GM18861 (cell line): ENCODE measurements around the gene PXK.
"Not testable (repeated sequence)": the region's sequence is repeated elsewhere in the genome, so short reads cannot be mapped to it uniquely, and the experiment has no call there.

ENCODE experiments used
- ATAC-seq: cut with Tn5 transposase; IDR thresholded peaks from one replicate; pipeline ENCODE4 v1.9.1; 2021; ENCODE audit not compliant: unreplicated experiment

The PXK gene

DNA sequence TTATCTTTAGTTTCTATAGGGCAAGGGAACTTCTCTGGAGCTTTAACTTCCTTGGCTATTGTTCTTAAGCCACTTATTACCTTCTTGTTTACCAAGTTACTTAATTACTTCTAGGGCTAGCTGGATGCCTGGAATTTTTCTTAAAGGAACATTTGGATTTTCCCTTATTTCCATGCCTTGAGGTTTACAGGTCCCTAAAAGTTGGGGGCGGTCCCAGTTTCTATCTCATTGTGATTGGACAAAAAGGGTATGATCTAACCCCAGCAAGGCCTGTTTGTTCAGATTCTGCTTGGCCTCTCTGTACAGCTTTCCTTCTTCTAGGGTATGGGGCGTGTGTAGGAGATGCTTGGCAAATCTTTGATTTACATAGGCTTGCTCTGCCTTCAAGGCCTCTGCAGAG is 83.5 kb downstream of the PXK start:
- no peak for ATAC-seq

DNA sequence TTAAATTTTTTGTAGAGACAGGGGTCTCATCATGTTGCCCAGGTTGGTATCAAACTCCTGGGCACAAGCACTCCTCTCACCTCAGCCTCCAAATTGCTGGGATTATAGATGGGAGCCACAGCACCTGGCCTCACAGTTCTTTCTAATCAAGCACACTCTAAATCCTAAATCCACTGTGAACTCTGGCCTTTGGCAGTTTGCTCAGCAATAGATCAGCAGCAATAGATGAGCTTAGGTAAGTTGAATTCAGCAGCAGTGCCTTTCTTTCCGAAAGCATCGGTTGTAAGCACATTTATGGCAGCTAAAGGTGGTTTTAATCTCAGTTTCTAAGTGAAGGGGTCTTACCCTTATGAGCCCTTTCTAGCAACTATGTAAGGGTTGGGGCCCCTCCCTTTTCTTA is 84.4 kb downstream of the PXK start:
- no peak for ATAC-seq

DNA sequence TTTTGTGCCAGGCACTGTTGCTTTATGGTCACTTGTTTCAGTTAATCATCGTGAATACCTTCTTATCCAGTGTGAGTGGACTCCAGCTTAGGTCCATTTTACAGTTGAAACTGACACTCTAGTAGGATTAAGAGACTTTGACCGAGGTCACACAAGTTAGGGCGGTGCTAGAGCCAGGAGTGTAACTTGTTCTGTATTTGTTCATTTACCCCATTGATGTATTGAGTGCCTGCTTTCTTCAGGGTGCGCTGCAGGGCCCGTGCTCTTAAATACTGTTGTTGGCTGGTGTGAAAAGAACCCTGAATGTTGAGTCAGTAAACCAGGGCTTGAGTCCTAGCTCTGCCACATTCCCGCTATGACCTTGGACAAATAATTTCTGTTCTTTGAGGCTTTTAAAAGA is 85.5 kb downstream of the PXK start:
- no peak for ATAC-seq

DNA sequence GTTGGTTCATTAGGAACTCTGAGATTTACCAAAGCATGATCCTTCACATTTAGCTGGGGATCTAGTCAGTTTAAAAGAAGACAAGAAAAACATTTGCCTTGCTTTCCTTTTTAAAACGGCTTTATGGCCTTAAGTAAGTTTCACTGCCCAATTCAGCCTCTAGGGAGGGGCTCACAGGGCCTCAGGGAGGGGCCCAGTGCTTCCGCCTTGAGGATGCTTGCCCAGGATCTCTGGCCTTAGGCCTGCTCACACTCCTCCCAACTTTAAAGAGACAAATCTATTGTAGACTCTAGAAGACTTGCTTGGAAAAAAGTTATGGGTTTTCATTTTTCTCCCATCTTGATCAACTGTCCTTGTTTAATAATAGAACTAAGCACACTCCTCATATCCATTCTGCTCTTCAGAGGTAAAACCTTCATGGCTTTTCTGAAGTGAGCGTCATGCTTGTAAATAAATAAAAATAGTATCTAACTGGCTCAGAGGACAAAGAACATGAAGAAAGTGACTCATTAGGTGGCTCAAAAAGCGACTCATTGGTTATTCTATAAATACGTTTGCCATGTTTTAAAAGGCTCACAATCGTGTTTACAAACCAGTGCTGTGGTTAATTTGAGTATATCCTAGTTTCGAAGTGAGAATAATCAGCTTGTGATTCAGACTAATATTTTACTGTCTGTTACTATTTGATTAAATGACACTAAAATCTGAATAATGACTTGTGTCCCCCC is 87.3 kb downstream of the PXK start:
- peak; percentile 71 for ATAC-seq

DNA sequence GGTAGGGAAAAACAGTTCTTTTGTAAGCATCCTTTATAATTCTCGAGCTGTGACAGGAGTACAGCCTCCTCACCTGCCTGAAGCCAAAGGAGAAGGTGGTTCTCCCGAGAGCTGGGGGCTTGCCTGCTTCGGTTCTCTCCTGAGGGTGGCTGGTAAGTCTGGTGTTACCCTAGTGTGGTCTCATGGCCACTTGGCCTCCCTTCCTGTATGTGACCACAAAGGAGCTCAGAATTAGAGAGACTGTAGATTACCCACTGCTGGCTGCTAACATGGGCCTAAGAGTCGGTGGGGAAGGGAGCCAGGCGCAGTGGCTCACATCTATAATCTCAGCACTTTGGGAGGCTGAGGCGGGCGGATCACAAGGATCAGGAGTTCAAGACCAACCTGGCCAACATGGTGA is 88.3 kb downstream of the PXK start:
- ATAC-seq = no peak

DNA sequence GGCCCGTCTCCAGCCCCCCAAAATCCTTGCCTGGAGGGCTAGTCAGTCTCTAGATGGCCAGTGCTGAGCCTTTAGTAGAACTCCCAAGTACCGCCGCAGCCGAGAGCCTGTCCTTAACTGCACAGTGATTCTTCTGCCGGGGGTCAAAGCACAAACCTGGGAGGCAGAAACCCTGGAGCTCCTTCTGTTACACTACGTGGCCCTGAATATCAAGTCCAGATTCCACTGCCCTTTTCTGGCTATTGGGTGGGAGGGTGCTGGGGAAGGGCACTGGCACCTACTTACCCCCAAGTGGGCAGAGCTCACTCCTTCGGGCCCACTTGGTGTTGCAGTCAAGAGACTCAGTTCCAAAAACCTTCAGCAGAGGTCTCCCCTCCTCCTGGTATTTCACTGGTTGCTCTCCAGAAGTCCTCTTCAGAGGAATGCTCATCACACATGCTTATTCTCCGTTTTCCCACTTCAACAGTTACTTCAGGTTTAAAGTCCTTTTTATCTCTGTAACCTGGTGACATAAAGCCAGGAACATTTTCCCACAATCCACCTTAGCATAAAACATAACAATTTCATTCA is 90.1 kb downstream of the PXK start:
- ATAC-seq = no peak

DNA sequence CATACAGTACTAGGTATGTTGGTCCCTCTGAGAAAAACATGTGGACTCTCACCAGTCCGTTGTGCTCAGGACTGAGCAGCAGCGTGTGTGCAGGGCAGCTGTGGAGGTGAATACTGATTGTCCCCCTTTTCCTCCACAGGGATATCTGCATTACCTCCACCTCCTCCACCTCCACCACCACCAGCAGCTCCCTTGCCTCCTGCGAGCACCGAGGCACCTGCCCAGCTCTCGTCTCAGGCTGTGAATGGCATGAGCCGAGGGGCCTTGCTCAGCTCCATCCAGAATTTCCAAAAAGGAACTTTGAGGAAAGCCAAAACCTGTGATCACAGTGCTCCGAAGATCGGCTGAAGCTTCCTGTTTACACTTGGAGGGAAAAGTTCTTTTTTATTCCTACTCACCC is 91.9 kb downstream of the PXK start:
- ATAC-seq = no peak

DNA sequence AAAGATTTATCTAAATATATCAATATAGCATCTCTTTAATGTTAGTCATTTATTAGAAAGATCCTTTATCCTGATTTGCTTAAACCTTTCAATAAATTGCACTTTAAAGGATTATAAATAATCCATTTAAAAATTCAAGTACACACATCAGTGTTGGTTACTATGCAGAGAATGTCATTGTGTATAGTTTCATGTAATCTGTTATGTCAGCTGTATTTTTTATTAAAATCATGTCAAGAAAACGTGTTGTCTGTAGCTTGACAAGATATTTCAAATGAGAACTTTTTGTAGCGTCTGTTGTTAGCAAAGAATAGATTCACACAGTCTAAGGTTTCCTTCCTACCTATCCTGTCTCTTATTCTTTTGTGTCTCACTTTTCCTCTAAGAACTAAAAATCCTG is 93.1 kb downstream of the PXK start:
- no peak for ATAC-seq

DNA sequence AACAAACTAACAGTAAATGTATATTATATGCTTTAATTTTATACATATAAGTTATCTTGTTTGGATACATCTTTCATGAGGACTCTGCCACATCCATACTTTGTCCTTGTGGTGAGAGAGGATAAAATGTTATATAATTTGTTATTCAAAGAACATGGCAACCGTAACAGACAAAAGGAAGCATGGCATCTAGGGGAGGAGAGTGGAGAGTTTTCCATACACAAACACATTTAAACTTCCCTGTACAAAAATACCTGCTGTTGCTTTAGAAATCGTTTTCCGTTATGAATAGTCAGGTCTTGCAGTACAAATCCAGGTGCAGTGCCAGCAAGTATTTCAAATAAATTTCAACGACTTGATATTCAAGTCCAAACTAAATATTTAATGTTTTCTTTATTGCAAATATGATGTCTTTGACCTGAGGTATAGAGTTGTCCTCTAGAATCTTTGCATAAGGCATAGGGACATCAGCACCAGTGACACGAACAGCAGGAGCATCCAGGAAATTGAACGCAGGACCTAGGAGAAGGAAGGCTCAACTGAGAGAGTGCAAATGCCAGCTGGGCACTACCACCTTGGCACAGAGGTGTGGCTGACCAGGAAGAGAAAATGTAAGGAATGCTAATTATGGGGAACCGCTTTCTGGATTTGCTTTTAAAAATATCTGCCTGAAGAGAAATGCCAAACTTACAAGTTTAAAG is 95.1 kb downstream of the PXK start:
- ATAC-seq = no peak

DNA sequence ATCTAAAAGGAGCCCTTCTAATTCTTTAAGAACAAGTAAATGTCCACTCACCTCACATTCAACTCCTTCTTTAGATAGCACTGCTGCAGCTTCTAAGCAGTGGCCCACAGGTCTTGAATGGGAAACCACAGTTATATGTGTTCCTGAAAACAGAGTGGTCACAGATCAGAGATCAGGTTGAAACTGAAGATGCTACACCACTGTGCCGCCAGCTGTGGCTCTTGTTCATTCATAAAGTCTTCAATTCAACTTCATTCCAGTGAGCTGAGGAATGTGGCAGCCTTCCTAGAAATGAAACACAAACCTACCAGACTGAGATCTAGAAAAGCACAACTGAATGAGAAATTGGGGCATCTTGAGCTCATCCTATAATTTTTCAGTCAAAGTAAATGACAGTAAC is 97.0 kb downstream of the PXK start:
- no peak for ATAC-seq

DNA sequence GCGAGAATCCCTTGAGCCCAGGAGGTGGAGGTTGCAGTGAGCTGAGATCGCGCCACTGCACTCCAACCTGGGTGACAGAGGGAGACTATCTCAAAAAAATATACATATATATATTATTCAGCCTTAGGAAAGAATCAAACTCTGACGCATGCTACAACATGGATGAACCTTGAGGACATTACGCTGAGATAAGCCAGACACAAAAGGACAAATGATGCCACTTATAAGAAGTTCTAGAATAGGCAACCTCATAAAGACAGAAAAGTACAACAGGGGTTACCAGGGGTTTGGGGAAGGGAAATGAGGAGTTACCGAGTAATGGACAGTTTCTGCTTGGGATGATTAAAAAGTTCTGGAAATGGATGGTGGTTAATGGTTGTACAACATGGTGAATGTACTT is 100.2 kb downstream of the PXK start:
- ATAC-seq = no peak

DNA sequence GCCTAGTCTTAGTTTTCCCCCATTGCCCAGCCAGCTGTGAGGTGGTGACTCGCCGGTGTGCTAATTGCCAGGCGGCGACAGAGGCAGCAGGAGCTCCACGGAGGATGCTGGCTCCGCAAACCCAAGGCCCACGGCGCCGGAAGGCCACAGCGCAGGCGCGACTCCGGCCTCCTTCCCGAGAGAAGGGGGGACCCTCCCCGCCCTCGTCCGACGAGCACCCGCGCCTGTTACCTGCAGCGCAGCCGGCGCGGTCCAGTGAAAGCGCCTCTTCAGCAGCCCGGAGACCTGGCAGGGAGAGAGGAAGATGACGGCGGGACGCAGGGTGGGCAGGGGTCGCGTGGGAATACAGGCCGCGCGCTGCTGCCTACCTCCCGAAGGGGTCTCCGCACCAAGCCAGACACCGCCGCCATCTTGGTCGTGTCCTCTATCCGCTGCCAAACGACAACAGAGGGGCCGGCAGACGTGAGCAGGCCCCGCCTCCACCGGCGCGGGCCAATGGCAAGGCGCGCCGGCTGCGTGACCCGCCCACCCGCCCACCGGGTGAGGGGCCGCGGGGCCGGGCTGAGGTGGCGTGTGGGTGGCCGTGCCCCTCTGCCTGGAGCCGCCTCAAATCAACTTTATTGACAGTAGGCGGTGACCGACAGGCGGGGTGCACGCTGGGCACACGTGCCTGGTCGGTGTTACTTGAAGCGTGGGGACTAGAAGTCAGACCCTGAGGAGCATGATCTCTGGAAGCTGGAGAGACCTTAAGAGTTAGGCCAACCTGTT is 100.9 kb downstream of the PXK start, which contains the start of gene PDHB:
Gene PDHB, minus strand, starts transcription at position 433 of the 768 bp plus-strand sequence. Its CDS starts 23 bp downstream, at position 410.
- peak; percentile 84 for ATAC-seq

DNA sequence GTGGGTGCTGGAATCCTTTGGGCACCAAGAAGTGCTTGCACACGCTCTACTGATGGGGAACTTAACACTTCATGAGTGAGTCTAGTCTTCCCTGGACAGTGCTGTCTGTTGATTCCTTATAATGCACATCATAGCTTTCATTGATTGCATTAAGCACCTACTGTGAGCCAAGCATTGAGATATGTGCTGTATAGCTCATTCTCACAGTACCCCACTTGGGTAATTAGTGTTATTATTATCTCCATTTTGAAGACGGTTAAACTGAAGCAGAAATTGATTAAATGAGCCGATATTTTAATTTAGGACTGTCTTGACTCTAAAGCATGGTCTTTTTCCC is 101.4 kb downstream of the PXK start:
- no peak for ATAC-seq

DNA sequence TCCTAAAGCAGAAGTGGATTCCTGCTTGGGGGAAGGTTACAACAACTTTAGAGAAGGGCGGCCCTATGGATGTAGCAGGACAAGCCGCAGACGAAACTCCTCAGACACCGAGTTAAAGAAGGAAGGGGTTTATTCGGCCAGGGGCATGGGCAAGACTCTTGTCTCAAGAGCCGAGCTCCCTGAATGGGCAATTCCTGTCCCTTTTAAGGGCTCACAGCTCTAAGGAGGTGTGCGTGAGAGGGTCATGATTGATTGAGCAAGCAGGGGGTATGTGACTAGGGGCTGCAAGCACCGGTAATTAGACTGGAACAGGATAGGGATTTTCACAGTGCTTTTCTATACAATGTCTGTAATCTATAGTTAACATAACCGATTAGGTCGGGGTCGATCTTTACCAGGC is 101.8 kb downstream of the PXK start:
- ATAC-seq = no peak

DNA sequence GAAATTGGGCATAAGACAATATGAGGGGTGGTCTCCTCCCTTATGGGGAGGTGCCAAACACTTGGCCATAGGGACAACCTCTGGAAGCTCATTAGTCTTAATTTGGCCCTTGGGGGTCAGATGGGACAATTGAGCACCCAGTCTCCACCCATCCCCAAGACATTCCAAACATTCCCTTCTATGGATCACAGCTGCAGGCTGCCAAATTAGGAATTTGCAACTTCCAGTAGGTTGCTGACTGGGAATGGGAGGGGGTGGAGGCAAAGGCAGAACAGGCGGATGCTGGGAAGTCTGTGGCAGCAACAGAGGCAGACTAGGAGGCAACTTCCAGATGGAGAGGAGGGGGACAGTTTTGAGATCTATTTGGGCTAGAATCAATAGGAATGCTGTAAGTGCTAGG is 102.3 kb downstream of the PXK start:
- ATAC-seq = no peak

DNA sequence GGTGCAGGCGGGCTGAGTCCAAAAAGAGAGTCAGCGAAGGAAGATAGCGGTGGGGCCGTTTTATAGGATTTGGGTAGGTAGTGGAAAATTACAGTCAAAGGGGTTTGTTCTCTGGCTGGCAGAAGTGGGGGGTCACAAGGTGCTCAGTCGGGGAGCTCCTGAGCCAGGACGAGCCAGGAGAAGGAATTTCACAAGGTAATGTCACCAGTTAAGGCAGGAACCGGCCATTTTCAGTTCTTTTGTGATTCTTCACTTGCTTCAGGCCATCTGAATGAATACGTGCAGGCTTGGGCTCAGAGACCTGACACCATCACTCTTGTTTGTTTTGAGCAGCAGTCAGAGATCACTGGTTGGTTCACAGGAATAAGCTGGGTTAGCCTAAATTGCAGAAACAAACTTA is 104.6 kb downstream of the PXK start:
- not testable (repeated sequence) for ATAC-seq

DNA sequence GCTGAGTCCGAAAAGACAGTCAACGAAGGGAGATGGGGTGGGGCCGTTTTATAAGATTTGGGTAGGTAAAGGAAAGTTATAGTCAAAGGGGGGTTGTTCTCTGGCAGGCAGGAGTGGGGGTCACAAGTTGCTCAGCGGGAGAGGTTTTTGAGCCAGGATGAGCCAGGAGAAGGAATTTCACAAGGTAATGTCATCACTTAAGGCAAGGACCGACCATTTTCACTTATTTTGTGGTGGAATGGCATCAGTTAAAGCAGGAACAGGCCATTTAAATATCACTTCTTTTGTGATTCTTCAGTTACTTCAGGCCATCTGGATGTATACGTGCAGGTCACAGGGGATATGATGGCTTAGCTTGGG is 108.3 kb downstream of the PXK start:
- not testable (repeated sequence) for ATAC-seq

DNA sequence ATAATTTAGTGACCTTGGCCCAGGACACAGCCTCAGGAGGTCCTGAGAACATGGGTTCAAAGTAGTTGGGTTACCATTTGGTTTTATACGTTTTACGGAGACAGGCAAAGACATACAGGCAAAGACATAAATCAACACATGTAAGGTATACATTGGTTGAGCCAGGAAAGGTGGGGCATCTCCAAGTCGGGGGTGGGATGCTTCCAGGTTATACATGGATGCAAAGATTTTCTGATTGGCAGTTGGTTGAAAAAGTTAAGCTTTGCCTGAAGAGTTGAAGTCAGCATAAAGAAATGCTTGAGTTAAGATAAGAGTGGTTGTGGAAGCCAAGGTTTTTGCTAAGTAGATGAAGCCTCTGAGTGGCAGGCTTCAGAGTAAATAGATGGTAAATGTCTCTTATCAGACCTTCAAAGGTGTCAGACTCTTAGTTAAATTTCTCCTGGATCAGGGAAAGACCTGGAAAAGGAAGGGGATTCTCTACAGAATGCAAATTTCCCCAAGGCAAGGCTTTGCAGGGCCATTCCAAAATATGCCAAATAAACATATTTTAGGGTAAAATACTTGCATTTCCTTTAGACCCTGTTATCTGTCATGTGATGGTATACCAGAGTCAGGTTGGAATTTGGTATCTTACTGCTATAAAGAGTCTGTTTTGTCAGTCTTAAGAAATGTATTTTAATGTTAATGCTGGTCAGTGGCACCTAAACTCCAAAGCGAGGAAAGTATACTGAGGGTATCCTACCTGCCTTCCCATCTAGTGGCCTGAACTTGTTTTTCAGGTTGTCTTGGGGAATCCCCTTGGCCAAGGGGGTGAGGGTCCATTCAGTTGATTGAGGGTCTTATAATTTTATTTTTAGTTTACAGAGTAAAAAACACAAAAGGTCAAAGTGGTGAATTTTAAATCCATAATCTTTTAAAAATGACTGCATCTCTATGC is 109.1 kb downstream of the PXK start:
- ATAC-seq = no peak

DNA sequence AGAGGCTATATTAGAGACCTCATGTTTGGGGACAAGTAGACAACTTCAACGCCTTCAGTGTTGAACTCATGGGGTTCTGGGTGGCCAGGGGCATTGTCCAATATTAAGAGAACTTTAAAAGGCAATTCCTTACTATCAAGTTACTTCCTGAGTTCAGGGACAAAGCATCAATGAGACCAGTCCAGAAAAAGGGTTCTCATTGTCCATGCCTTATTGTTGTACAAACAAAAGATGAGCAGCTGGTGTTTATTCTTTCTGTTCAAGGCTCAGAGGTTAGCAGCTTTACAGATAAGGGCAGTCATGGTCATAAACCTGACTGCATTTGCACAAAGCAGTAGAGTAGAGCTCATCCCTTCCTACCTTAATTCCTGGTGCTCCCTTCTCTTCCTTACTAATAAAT is 119.5 kb downstream of the PXK start:
- no peak for ATAC-seq

DNA sequence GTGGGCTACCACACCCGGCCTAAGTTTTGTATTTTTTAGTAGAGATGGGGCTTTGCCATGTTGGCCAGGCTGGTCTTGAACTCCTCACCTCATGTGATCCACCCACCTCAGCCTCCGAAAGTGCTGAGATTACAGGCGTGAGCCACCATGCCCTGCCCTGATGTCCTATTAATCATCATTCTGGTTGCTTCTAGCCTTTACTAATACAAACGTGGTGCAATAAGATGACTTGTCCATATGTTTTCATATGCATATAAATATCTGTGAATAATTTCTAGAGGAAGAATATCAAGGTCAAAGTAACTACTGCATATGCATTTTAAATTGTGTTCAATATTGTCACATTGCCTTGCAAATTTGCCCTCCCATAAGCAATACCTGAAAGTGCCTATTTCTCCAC is 126.5 kb downstream of the PXK start:
- ATAC-seq = no peak

DNA sequence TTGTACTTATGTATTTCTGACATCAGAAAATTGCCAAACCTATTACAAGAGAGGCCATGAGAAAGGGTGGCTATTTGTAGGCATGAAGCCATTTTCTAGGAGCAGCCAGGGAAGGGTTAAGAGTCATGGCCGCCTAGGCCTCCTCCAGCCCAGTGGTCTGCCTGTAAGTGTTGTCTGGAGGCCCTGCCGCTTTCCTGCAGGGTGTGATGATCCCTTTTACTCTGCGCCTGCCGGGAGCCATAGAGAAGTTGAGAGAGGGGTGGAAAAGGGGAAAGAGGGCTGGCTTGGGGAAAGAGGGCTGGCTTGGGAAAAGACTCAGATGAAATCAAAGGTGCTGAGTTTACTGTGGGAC is 130.1 kb downstream of the PXK start:
- no peak for ATAC-seq
